Activated CD8-positive, alpha-beta T cell treated with anti-CD3 and anti-CD28 coated beads, Interleukin-2, amount 10 ng/mL, durations not matched to agents 7 days and 5 days (primary cell): ENCODE results near the gene SCUBE2. TPM values are rescaled to one million over a fixed set of nuclear protein-coding genes. Genes with fewer than 3 reads are reported as not detected.

Source experiments
- ATAC-seq: fragments of 150-1000 bp; cut with Tn5 transposase; one replicate; pipeline ENCODE4 v1.10.0; 2021; ENCODE audit warnings: moderate library complexity
- CTCF ChIA-PET: fragments of 350-600 bp; sonication (Branson Sonifier 250); formaldehyde crosslinking; loops from one replicate; lab custom pipeline; 2021; ENCODE audit warnings: antibody characterized with exemption; lab: Charles Lee
- POLR2A ChIA-PET: fragments of 350-600 bp; sonication (Branson Sonifier 250); formaldehyde crosslinking; loops from one replicate; lab custom pipeline; 2021; ENCODE audit warnings: antibody characterized with exemption; lab: Charles Lee
- DNase-seq: peaks from one replicate; pipeline ENCODE4 v3.0.0-alpha.2; 2020
- H3K27ac Mint-ChIP-seq: one replicate; pipeline ENCODE4 v1.8.0; 2021; ENCODE audit warnings: mild to moderate bottlenecking, mixed read lengths
- H3K27me3 Mint-ChIP-seq: one replicate; pipeline ENCODE4 v1.8.0; 2021; ENCODE audit warnings: low read depth, mixed read lengths
- H3K36me3 Mint-ChIP-seq: one replicate; pipeline ENCODE4 v1.8.0; 2021; ENCODE audit warnings: low read depth, mixed read lengths
- H3K4me1 Mint-ChIP-seq: one replicate; pipeline ENCODE4 v1.8.0; 2021; ENCODE audit warnings: low read depth, mixed read lengths
- H3K4me3 Mint-ChIP-seq: one replicate; pipeline ENCODE4 v1.8.0; 2021; ENCODE audit warnings: mild to moderate bottlenecking, mixed read lengths
- H3K9me3 Mint-ChIP-seq: one replicate; pipeline ENCODE4 v1.8.0; 2022; ENCODE audit warnings: mixed read lengths; ENCODE audit not compliant: insufficient read depth
- total RNA-seq, 2 experiments: library from RNA; stranded (reverse); gene quantifications; one replicate each; pipeline ENCODE4 v1.2.3, GENCODE V29; 2021

Gene SCUBE2
- total RNA-seq, 2 experiments from 2014 or later = 0.65 TPM; not detected in 1

GRCh38 chr11:9057007-9057406, 34.4 kb downstream of the SCUBE2 start:
- H3K9me3 Mint-ChIP-seq = no peaks in the 10 kb centered on the region
- ATAC-seq (no peak), DNase-seq (no peak)
- ChIA-PET CTCF (interaction anchor here (0.8 kb wide), 1 partner anchor 10 kb away, joined by 3 read pairs; no protein-coding TSS in a partner anchor), POLR2A (no interaction called here)
- no peaks in the 10 kb centered on the region for H3K27me3 Mint-ChIP-seq
- H3K4me1 Mint-ChIP-seq = peaks cover 13% of the 10 kb centered on the region
- no peaks in the 10 kb centered on the region for H3K36me3 Mint-ChIP-seq
- H3K27ac Mint-ChIP-seq = no peak overlapping the region
- no peak overlapping the region for H3K4me3 Mint-ChIP-seq

- CTCF ChIA-PET = interaction anchor here (0.8 kb wide), 1 partner anchor 9 kb away, joined by 3 read pairs; no protein-coding TSS in a partner anchor
- H3K27me3 Mint-ChIP-seq = no peaks in the 10 kb centered on the region
- ATAC-seq (no peak), DNase-seq (no peak)
- POLR2A ChIA-PET = no interaction called here
- no peaks in the 10 kb centered on the region for H3K9me3 Mint-ChIP-seq
- H3K4me1 Mint-ChIP-seq = peaks cover 11% of the 10 kb centered on the region
- no peaks in the 10 kb centered on the region for H3K36me3 Mint-ChIP-seq
- no peak overlapping the region for H3K4me3 Mint-ChIP-seq
- H3K27ac Mint-ChIP-seq = no peak overlapping the region
These were observed 34.9 kb downstream of the SCUBE2 start for GRCh38 chr11:9056467-9056866.

- peaks cover 2% of the 10 kb centered on the region for H3K27me3 Mint-ChIP-seq
- H3K4me1 Mint-ChIP-seq = no peaks in the 10 kb centered on the region
- ChIA-PET POLR2A (no interaction called here), CTCF (interaction anchor here (1.4 kb wide), 1 partner anchor 38 kb away, joined by 3 read pairs; no protein-coding TSS in a partner anchor)
- DNase-seq (no peak), ATAC-seq (no peak)
- H3K36me3 Mint-ChIP-seq = no peaks in the 10 kb centered on the region
- H3K27ac Mint-ChIP-seq = no peak overlapping the region
- no peak overlapping the region for H3K4me3 Mint-ChIP-seq
- no peaks in the 10 kb centered on the region for H3K9me3 Mint-ChIP-seq
These were observed 37.9 kb downstream of the SCUBE2 start for GRCh38 chr11:9053316-9054035.

- Mint-ChIP-seq H3K27ac (no peak overlapping the region), H3K36me3 (no peaks in the 10 kb centered on the region), H3K4me1 (no peaks in the 10 kb centered on the region), H3K27me3 (peaks cover 2% of the 10 kb centered on the region), H3K4me3 (no peak overlapping the region), H3K9me3 (no peaks in the 10 kb centered on the region)
- ATAC-seq (no peak), DNase-seq (no peak)
- CTCF ChIA-PET = interaction anchor here (2.9 kb wide), 1 partner anchor 9 kb away, joined by 9 read pairs; no protein-coding TSS in a partner anchor
- POLR2A ChIA-PET = no interaction called here
These were observed 39.1 kb downstream of the SCUBE2 start for GRCh38 chr11:9052316-9052715.

- Mint-ChIP-seq H3K4me3 (no peak overlapping the region), H3K4me1 (no peaks in the 10 kb centered on the region), H3K27ac (no peak overlapping the region), H3K36me3 (no peaks in the 10 kb centered on the region), H3K27me3 (peaks cover 2% of the 10 kb centered on the region), H3K9me3 (no peaks in the 10 kb centered on the region)
- DNase-seq = no peak
- CTCF ChIA-PET = interaction anchor here (1.1 to 2.9 kb wide), 3 partner anchors 11 to 87 kb away, joined by 3 to 9 read pairs (median 4); no protein-coding TSS in a partner anchor
- no peak for ATAC-seq
- POLR2A ChIA-PET = no interaction called here
These were observed 41.4 kb downstream of the SCUBE2 start for GRCh38 chr11:9049959-9050358.

GRCh38 chr11:9047964-9048523, 43.4 kb downstream of the SCUBE2 start:
- H3K27ac Mint-ChIP-seq = no peak overlapping the region
- peaks cover 6% of the 10 kb centered on the region for H3K27me3 Mint-ChIP-seq
- H3K36me3 Mint-ChIP-seq = no peaks in the 10 kb centered on the region
- DNase-seq (no peak), ATAC-seq (no peak)
- no peak overlapping the region for H3K4me3 Mint-ChIP-seq
- H3K9me3 Mint-ChIP-seq = no peaks in the 10 kb centered on the region
- POLR2A ChIA-PET = no interaction called here
- H3K4me1 Mint-ChIP-seq = no peaks in the 10 kb centered on the region
- CTCF ChIA-PET = interaction anchor here (0.9 to 1.8 kb wide), 3 partner anchors 47 to 134 kb away, joined by 3 to 4 read pairs (median 3); no protein-coding TSS in a partner anchor

GRCh38 chr11:9046481-9046880, 44.9 kb downstream of the SCUBE2 start:
- no peak for ATAC-seq
- no peaks in the 10 kb centered on the region for H3K4me1 Mint-ChIP-seq
- CTCF ChIA-PET = interaction anchor here (0.8 to 1.8 kb wide), 4 partner anchors 11 to 91 kb away, joined by 3 to 4 read pairs (median 3); no protein-coding TSS in a partner anchor
- H3K4me3 Mint-ChIP-seq = no peak overlapping the region
- no peaks in the 10 kb centered on the region for H3K36me3 Mint-ChIP-seq
- H3K27ac Mint-ChIP-seq = no peak overlapping the region
- DNase-seq = no peak
- H3K9me3 Mint-ChIP-seq = no peaks in the 10 kb centered on the region
- H3K27me3 Mint-ChIP-seq = peaks cover 6% of the 10 kb centered on the region
- POLR2A ChIA-PET = no interaction called here

- Mint-ChIP-seq H3K4me1 (no peaks in the 10 kb centered on the region), H3K36me3 (no peaks in the 10 kb centered on the region), H3K27ac (no peak overlapping the region), H3K9me3 (no peaks in the 10 kb centered on the region), H3K4me3 (no peak overlapping the region), H3K27me3 (peaks cover 14% of the 10 kb centered on the region)
- ChIA-PET CTCF (no interaction called here), POLR2A (interaction anchor here (0.5 kb wide), 1 partner anchor 667 kb away, joined by 3 read pairs; no protein-coding TSS in a partner anchor)
- no peak for DNase-seq
- no peak for ATAC-seq
These were observed 48.9 kb downstream of the SCUBE2 start for GRCh38 chr11:9042488-9042887.

GRCh38 chr11:9041747-9042146, 49.7 kb downstream of the SCUBE2 start:
- Mint-ChIP-seq H3K27me3 (peaks cover 14% of the 10 kb centered on the region), H3K27ac (no peak overlapping the region), H3K4me1 (no peaks in the 10 kb centered on the region), H3K36me3 (no peaks in the 10 kb centered on the region), H3K9me3 (no peaks in the 10 kb centered on the region), H3K4me3 (no peak overlapping the region)
- ChIA-PET POLR2A (no interaction called here), CTCF (no interaction called here)
- DNase-seq = no peak
- ATAC-seq = no peak

- no peak for ATAC-seq
- DNase-seq = no peak
- H3K4me1 Mint-ChIP-seq = no peaks in the 10 kb centered on the region
- CTCF ChIA-PET = no interaction called here
- no peak overlapping the region for H3K4me3 Mint-ChIP-seq
- H3K9me3 Mint-ChIP-seq = no peaks in the 10 kb centered on the region
- H3K27me3 Mint-ChIP-seq = peaks cover 14% of the 10 kb centered on the region
- H3K27ac Mint-ChIP-seq = no peak overlapping the region
- H3K36me3 Mint-ChIP-seq = no peaks in the 10 kb centered on the region
- POLR2A ChIA-PET = no interaction called here
These were observed 51.0 kb downstream of the SCUBE2 start for GRCh38 chr11:9040410-9040809.

GRCh38 chr11:9039863-9040262, 51.5 kb downstream of the SCUBE2 start:
- H3K27ac Mint-ChIP-seq = no peak overlapping the region
- H3K4me3 Mint-ChIP-seq = no peak overlapping the region
- peaks cover 18% of the 10 kb centered on the region for H3K27me3 Mint-ChIP-seq
- CTCF ChIA-PET = interaction anchor here (0.8 to 1.0 kb wide), 2 partner anchors 24 to 97 kb away, joined by 3 to 5 read pairs; no protein-coding TSS in a partner anchor
- H3K36me3 Mint-ChIP-seq = no peaks in the 10 kb centered on the region
- no peak for ATAC-seq
- POLR2A ChIA-PET = no interaction called here
- no peak for DNase-seq
- no peaks in the 10 kb centered on the region for H3K4me1 Mint-ChIP-seq
- no peaks in the 10 kb centered on the region for H3K9me3 Mint-ChIP-seq

GRCh38 chr11:9039198-9039597, 52.2 kb downstream of the SCUBE2 start:
- DNase-seq = no peak
- ATAC-seq = no peak
- Mint-ChIP-seq H3K4me1 (no peaks in the 10 kb centered on the region), H3K27ac (no peak overlapping the region), H3K36me3 (no peaks in the 10 kb centered on the region), H3K4me3 (no peak overlapping the region), H3K9me3 (no peaks in the 10 kb centered on the region), H3K27me3 (peaks cover 14% of the 10 kb centered on the region)
- ChIA-PET POLR2A (no interaction called here), CTCF (interaction anchor here (0.8 to 1.0 kb wide), 2 partner anchors 23 to 98 kb away, joined by 3 to 5 read pairs; no protein-coding TSS in a partner anchor)
